GM12878 (cell line): Measurements from ENCODE around the gene MLLT3. TPM values are rescaled to one million over a fixed set of nuclear protein-coding genes. Genes with fewer than 3 reads are reported as not detected.

Source experiments
- ATAC-seq: fragments of 200-7000 bp; cut with Tn5 transposase; 3 replicates; pipeline ENCODE4 v1.9.1; 2020; ENCODE audit warnings: mild to moderate bottlenecking, moderate library complexity
- BruUV-seq: library from RNA; stranded (reverse); fragments of 400-500 nt; replicated peaks from 2 replicates; lab custom pipeline; 2021; lab: Mats Ljungman, UMichigan
- CTCF ChIA-PET: fragments of 300-600 bp; sonication (Branson Sonifier 250); formaldehyde crosslinking; extraction: SDS; loops from one replicate; lab custom pipeline; 2021; ENCODE audit warnings: inconsistent platforms; lab: Yijun Ruan, JAX
- POLR2A ChIA-PET: fragments of 350-600 bp; formaldehyde crosslinking; extraction: SDS; loops from one replicate; lab custom pipeline; 2021; ENCODE audit warnings: inconsistent platforms; lab: Charles Lee
- RAD21 ChIA-PET: fragments of 300-600 bp; sonication (Branson Sonifier 250); formaldehyde crosslinking; loops from one replicate; lab custom pipeline; 2023; ENCODE audit warnings: antibody characterized with exemption; ENCODE audit not compliant: unreplicated experiment; lab: Charles Lee
- SMC1A ChIA-PET: fragments of 300-600 bp; sonication (Branson Sonifier 250); formaldehyde crosslinking; loops from one replicate; lab custom pipeline; 2023; ENCODE audit not compliant: unreplicated experiment, uncharacterized antibody; lab: Charles Lee
- DNase-seq: peaks from one replicate; pipeline ENCODE4 v3.0.0-alpha.2; 2011; ENCODE audit warnings: low read depth, low spot score
- FAIRE-seq: peaks from 3 replicates; lab custom pipeline; 2011; peaks lifted over from hg19 to GRCh38; lab: Jason Lieb, UNC
- H2AFZ ChIP-seq: 2 replicates; pipeline ENCODE4 v1.6.0; 2011; ENCODE audit warnings: low read depth, low read length, control low read depth; ENCODE audit not compliant: control insufficient read depth
- H3K27ac ChIP-seq: 2 replicates; pipeline ENCODE4 v1.5.1; 2011; ENCODE audit warnings: control low read depth; ENCODE audit not compliant: control insufficient read depth, insufficient read depth
- H3K27me3 ChIP-seq, 2 experiments: replicated peaks in 1 of 2; 2 replicates each; pipeline versions ENCODE4 v1.6.0 to v1.6.1; 2011; ENCODE audit warnings: low read length in 1 of 2; ENCODE audit not compliant: control insufficient read depth in 2 of 2, insufficient read depth in 2 of 2
- H3K36me3 ChIP-seq, 2 experiments: 2 replicates each; pipeline ENCODE4 v1.5.1; 2011; ENCODE audit warnings: low read length in 1 of 2; ENCODE audit not compliant: control insufficient read depth in 2 of 2, insufficient read depth in 2 of 2
- H3K4me1 ChIP-seq: 2 replicates; pipeline ENCODE4 v1.6.1; 2011; ENCODE audit warnings: mild to moderate bottlenecking, low read length, moderate library complexity, mixed read lengths; ENCODE audit not compliant: control insufficient read depth, insufficient read depth
- H3K4me2 ChIP-seq: 2 replicates; pipeline ENCODE4 v1.6.0; 2011; ENCODE audit warnings: control low read depth; ENCODE audit not compliant: control insufficient read depth, insufficient read depth
- H3K4me3 ChIP-seq: fragments of 200-600 bp; sonication (generic); 2 replicates; pipeline ENCODE4 v1.5.1; 2016
- H3K79me2 ChIP-seq: 2 replicates; pipeline ENCODE4 v1.6.0; 2011; ENCODE audit warnings: low read length; ENCODE audit not compliant: control insufficient read depth, insufficient read depth
- H3K9ac ChIP-seq: 2 replicates; pipeline ENCODE4 v1.8.0; 2011; ENCODE audit warnings: low read length, control low read depth, mixed read lengths; ENCODE audit not compliant: control insufficient read depth, insufficient read depth
- H3K9me3 ChIP-seq: replicated peaks from 3 replicates; pipeline ENCODE4 v1.5.1; 2011; ENCODE audit warnings: mild to moderate bottlenecking, low read length; ENCODE audit not compliant: control insufficient read depth, insufficient read depth
- H4K20me1 ChIP-seq: 2 replicates; pipeline ENCODE4 v1.6.0; 2011; ENCODE audit not compliant: control insufficient read depth, insufficient read depth
- BCL3 ChIP-seq: IDR thresholded peaks from 2 replicates; pipeline ENCODE4 v1.6.1; 2011; ENCODE audit warnings: borderline replicate concordance, low read depth, mild to moderate bottlenecking, moderate library complexity, low read length; ENCODE audit not compliant: insufficient read depth, poor library complexity, severe bottlenecking
- BMI1 ChIP-seq: fragments of 450-650 bp; IDR thresholded peaks from 2 replicates; pipeline ENCODE4 v1.6.1; 2016; ENCODE audit warnings: mild to moderate bottlenecking, moderate library complexity, borderline replicate concordance
- CTCF ChIP-seq, 3 experiments: IDR thresholded peaks in 2 of 3; conservative IDR thresholded peaks in 1 of 3; 2 replicates each; pipeline ENCODE4 v1.5.1; 2011; ENCODE audit warnings: low read depth in 3 of 3, low read length in 3 of 3, mild to moderate bottlenecking in 3 of 3, control low read depth in 2 of 3, moderate library complexity in 2 of 3, inconsistent platforms in 1 of 3, mixed read lengths in 1 of 3; ENCODE audit not compliant: control insufficient read depth in 2 of 3, insufficient read depth in 1 of 3; ENCODE audit errors: extremely low read depth in 1 of 3
- ETV6 ChIP-seq, 2 experiments: fragments of 450-650 bp in 1 of 2; IDR thresholded peaks in 1 of 2; conservative IDR thresholded peaks in 1 of 2; 2 replicates each; pipeline ENCODE4 v1.6.1; 2014; ENCODE audit warnings: antibody characterized with exemption in 1 of 2, borderline replicate concordance in 1 of 2, low read depth in 1 of 2, mild to moderate bottlenecking in 1 of 2, moderate library complexity in 1 of 2
- IKZF1 ChIP-seq: fragments of 450-650 bp; conservative IDR thresholded peaks from 2 replicates; pipeline ENCODE4 v1.6.1; 2017; ENCODE audit warnings: antibody characterized with exemption, mild to moderate bottlenecking
- JUNB ChIP-seq: IDR thresholded peaks from 2 replicates; pipeline ENCODE4 v1.6.1; 2016; ENCODE audit warnings: antibody characterized with exemption, mild to moderate bottlenecking
- KDM1A ChIP-seq: fragments of 200-600 bp; sonication (generic); IDR thresholded peaks from 2 replicates; pipeline ENCODE4 v1.6.1; 2016; ENCODE audit warnings: borderline replicate concordance
- NFIC ChIP-seq: IDR thresholded peaks from 2 replicates; pipeline ENCODE4 v1.6.1; 2012; ENCODE audit warnings: low read depth, mild to moderate bottlenecking, inconsistent platforms, low read length, moderate library complexity
- NR2C2 ChIP-seq: IDR thresholded peaks from 2 replicates; pipeline ENCODE4 v1.6.1; 2011; ENCODE audit warnings: borderline replicate concordance, low read depth; ENCODE audit not compliant: control insufficient read depth, insufficient read length
- POLR2AphosphoS2 ChIP-seq: IDR thresholded peaks from 2 replicates; pipeline ENCODE4 v1.6.1; 2011; ENCODE audit warnings: low read depth, mild to moderate bottlenecking, low read length, improper control_type of control experiment, moderate library complexity
- RUNX3 ChIP-seq: IDR thresholded peaks from 2 replicates; pipeline ENCODE4 v1.6.1; 2012; ENCODE audit warnings: low read length, inconsistent platforms
- WGBS: methylation state at CpG from one replicate; pipeline ENCODE4 v1.1.6; 2016; ENCODE audit warnings: low lambda C conversion rate; ENCODE audit not compliant: insufficient replicate concordance, insufficient coverage; ENCODE audit errors: missing lambda C conversion rate; 5-methylcytosine and 5-hydroxymethylcytosine counted together
- in situ Hi-C: fragments of 300-500 bp; cut with MboI; formaldehyde crosslinking; loops from 9 replicates; pipeline ENCODE4 v1.14.3; 2018; ENCODE audit warnings: mixed read lengths
- intact Hi-C: fragments of 100-400 bp; cut with micrococcal nuclease; formaldehyde crosslinking; loops from one replicate; pipeline ENCODE4 v1.14.2; 2022; ENCODE audit not compliant: unreplicated experiment
- polyA plus RNA-seq, 11 experiments: library from polyadenylated mRNA; depleted of rRNA in 4 of 11; unstranded in 6 of 11; stranded (reverse) in 5 of 11; fragments of >200 nt; fragmentation: Nextera tagmentation in 4 of 11; fragmentation: Illumina TruSeq in 1 of 11; extraction: Ambion mirVana in 4 of 11; extraction: Trizol in 1 of 11; gene quantifications; 1 replicate in 1 of 11; 2 replicates in 10 of 11; pipeline versions ENCODE4 v1.2.1 to v1.2.3, GENCODE V29; 2011 to 2016; ENCODE audit warnings: inconsistent platforms in 2 of 11, missing spikeins in 2 of 11, low read depth in 1 of 11
- total RNA-seq, 4 experiments: library from RNA; depleted of rRNA in 3 of 4; stranded (reverse); fragments of >200 nt in 3 of 4; fragmentation: Illumina TruSeq in 1 of 4; extraction: Trizol in 1 of 4; gene quantifications; 2 replicates each; pipeline versions ENCODE4 v1.2.1 to v1.2.3, GENCODE V29; 2013 to 2021
- TF ChIP-seq, protein P1 (sequence below): IDR thresholded peaks from 2 replicates; pipeline ENCODE4 v1.6.1; 2011; ENCODE audit warnings: borderline replicate concordance, low read depth, mild to moderate bottlenecking, moderate library complexity, mixed read lengths, low read length; ENCODE audit not compliant: insufficient read depth; ENCODE audit errors: extremely low read length
- TF ChIP-seq, protein P2 (sequence below): fragments of 450-650 bp; IDR thresholded peaks from 2 replicates; pipeline ENCODE4 v1.6.1; 2016; ENCODE audit warnings: mild to moderate bottlenecking

Gene MLLT3
- total and polyA plus RNA-seq, 10 of the 15 experiments (the other 5 are each of a cell fraction or from before 2014, with no cell fraction given): 17.7 to 72.3 (median 35.6) TPM

- H3K4me3 ChIP-seq: no peak overlapping the region
- WGBS: 54% methylated on average over 2 of the region's 2 CpGs
- RAD21 ChIA-PET: interaction anchor here (1.4 to 2.0 kb wide), 3 partner anchors 8 to 60 kb away, joined by 3 to 11 read pairs (median 7); partner anchors contain the start of gene MLLT3
- in situ Hi-C loops: no loop called here
- H3K9me3 ChIP-seq: no peaks in the 10 kb centered on the region
- ATAC-seq: peak; percentile 60
- POLR2A ChIA-PET: interaction anchor here (1.5 kb wide), 1 partner anchor 60 kb away, joined by 4 read pairs; the partner anchor contains the start of gene MLLT3
- no peak for DNase-seq
- H4K20me1 ChIP-seq: no peaks in the 10 kb centered on the region
- H3K27ac ChIP-seq: no peak overlapping the region
- no peak overlapping the region for H3K9ac ChIP-seq
- TF ChIP-seq RUNX3 (peak; percentile 67), NFIC (0 out of 2 replicates have a peak, but pooled peaks have one; percentile 18), JUNB (peak; percentile 30; the same call in 1 of the 2 replicates), ETV6 (conservative IDR thresholded peaks at IDR 0.05 in 1 of 2, IDR thresholded peaks at IDR 0.05 in 1 of 2; ENCODE audit: borderline replicate concordance in 1 of 2, low read depth in 1 of 2) (no peak), CTCF (IDR thresholded peaks at IDR 0.05 in 2 of 3, conservative IDR thresholded peaks at IDR 0.05 in 1 of 3; ENCODE audit: control insufficient read depth in 2 of 3, extremely low read depth in 1 of 3, insufficient read depth in 1 of 3, low read depth in 3 of 3, low read length in 3 of 3) (no peak), BCL3 (no peak), BMI1 (no peak), KDM1A (no peak), IKZF1 (no peak), POLR2AphosphoS2 (no peak), NR2C2 (no peak)
- TF ChIP-seq, protein P1, sequence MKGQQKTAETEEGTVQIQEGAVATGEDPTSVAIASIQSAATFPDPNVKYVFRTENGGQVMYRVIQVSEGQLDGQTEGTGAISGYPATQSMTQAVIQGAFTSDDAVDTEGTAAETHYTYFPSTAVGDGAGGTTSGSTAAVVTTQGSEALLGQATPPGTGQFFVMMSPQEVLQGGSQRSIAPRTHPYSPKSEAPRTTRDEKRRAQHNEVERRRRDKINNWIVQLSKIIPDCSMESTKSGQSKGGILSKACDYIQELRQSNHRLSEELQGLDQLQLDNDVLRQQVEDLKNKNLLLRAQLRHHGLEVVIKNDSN: no peak
- TF ChIP-seq, protein P2, sequence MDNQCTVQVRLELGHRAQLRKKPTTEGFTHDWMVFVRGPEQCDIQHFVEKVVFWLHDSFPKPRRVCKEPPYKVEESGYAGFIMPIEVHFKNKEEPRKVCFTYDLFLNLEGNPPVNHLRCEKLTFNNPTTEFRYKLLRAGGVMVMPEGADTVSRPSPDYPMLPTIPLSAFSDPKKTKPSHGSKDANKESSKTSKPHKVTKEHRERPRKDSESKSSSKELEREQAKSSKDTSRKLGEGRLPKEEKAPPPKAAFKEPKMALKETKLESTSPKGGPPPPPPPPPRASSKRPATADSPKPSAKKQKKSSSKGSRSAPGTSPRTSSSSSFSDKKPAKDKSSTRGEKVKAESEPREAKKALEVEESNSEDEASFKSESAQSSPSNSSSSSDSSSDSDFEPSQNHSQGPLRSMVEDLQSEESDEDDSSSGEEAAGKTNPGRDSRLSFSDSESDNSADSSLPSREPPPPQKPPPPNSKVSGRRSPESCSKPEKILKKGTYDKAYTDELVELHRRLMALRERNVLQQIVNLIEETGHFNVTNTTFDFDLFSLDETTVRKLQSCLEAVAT: 0 out of 2 replicates have a peak, but pooled peaks have one; percentile 44
- peaks cover 59% of the 10 kb centered on the region for H3K79me2 ChIP-seq
- H3K36me3 ChIP-seq: no peaks in the 10 kb centered on the region
- no peaks in the 10 kb centered on the region for H3K27me3 ChIP-seq
- H2AFZ ChIP-seq: no peak overlapping the region
- peaks cover 20% of the 10 kb centered on the region for H3K4me1 ChIP-seq
- BruUV-seq: no TSS peak
- no peak for FAIRE-seq
- H3K4me2 ChIP-seq: no peak overlapping the region; the same call in 1 of the 2 replicates
- intact Hi-C loops: no loop called here
- CTCF ChIA-PET: interaction anchor here (1.4 kb wide), 1 partner anchor 49 kb away, joined by 4 read pairs; no protein-coding TSS in a partner anchor
- SMC1A ChIA-PET: interaction anchor here (0.8 to 1.4 kb wide), 2 partner anchors 10 to 14 kb away, joined by 3 to 5 read pairs; no protein-coding TSS in a partner anchor
These were observed 60.2 kb downstream of the MLLT3 start for GRCh38 chr9:20562051-20562450.
